Stimulated activated naive CD8-positive, alpha-beta T cell treated with anti-CD3 and anti-CD28 coated beads, Interleukin-15, Interleukin-2, amounts not matched to agents 100 U/mL and 50 U/mL, for 24 hours (primary cell): ENCODE data around the gene NOTCH2NLA.
"Not testable (repeated sequence)": the region's sequence is repeated elsewhere in the genome, so short reads cannot be mapped to it uniquely, and the experiment has no call there.

Experiments used
- ATAC-seq: fragments of 150-1000 bp; cut with Tn5 transposase; one replicate; pipeline ENCODE4 v1.10.0; 2021
- DNase-seq: peaks from one replicate; pipeline ENCODE4 v3.0.0; 2021

Gene NOTCH2NLA

GRCh38 chr1:146228710-146229477 lies at the start of gene NOTCH2NLA:
NOTCH2NLA (minus strand) TSS chr1:146229021; CDS start chr1:146189337, 39,684 bp downstream.
- ATAC-seq (peak; percentile 59), DNase-seq (peak; percentile 21)

GRCh38 chr1:146278346-146278745 lies 49.5 kb upstream of the NOTCH2NLA start:
- not testable (repeated sequence) for DNase-seq, ATAC-seq

DNA sequence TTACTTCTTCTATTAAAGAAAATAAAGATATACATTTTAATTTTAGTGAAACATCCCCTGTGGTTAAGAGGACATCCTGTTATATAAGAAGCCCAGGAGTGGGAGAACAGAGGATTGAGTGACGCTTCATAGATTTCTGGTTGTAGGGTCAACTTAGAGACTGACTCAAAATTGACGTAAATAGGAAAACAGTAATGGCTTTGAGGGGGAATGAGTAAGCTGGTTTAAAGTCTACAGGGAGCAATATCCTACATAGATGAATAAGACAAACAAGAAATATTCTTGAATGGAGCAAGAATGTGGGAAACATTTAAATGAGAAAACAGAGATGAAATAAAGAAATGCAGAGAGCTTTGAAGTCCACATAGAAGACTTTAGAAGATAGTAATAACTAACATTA lies 48.3 kb upstream of the NOTCH2NLA start:
- not testable (repeated sequence) for ATAC-seq, DNase-seq

DNA sequence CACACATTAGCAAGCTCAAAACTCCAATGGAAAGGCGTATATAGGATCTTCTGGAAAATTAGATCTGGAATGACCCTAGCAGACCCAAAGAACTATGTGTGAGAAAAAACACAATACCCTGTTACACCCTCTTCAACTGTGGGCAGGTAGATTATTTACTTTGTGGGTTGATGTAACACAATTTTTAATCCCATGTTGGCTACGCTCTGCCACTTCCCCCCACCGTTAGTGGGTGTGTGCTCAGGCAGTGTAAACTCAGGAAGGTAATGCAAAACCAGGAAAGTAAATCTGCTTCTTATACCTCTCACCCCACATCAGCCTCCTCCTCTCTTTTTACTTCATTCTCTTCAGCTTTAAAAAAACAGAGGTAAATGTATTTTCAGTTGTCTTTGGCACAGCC lies 45.3 kb upstream of the NOTCH2NLA start:
- ATAC-seq, DNase-seq: not testable (repeated sequence)

- not testable (repeated sequence) for DNase-seq, ATAC-seq
These were observed 44.4 kb upstream of the NOTCH2NLA start for GRCh38 chr1:146273194-146273593.

GRCh38 chr1:146272734-146273133 lies 43.9 kb upstream of the NOTCH2NLA start:
- ATAC-seq, DNase-seq: not testable (repeated sequence)

DNA sequence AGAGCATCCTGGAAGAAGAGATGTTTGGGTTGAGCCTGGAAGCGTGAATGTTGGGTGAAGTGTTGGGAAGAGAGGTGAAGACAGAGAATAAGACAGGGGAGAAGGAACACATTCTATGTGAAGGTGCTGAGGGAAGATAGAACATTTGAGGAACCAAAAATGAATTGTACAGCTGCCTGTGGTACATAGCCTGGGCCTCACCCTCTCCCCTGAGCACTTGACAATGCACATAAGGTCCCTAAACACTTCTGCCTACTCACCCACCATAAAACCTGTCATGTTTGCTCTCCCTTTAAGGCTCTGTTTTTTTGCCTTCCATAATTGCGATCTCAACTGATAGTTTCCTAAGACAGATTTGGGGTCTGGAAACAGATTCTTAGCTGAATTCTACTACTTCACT lies 43.2 kb upstream of the NOTCH2NLA start:
- DNase-seq, ATAC-seq: not testable (repeated sequence)

DNA sequence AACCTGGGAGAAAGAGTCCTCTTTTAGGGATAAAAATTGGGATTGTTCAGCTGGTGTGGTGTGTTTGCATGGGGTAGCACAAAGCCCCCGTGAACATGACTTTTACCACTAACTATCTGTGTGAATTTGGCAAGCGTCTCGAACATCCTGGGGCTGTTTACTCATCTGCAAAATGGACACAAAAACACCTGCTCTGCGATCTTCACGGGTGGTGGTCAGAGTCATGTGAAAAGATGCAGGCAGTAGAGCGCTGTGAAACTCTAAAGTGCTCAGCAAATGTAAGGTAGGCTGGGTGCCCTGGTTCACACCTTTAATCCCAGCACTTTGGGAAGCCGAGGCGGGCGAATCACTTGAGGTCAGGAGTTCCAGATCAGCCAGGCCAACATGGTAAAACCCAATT lies 41.3 kb upstream of the NOTCH2NLA start:
- ATAC-seq, DNase-seq: not testable (repeated sequence)

DNA sequence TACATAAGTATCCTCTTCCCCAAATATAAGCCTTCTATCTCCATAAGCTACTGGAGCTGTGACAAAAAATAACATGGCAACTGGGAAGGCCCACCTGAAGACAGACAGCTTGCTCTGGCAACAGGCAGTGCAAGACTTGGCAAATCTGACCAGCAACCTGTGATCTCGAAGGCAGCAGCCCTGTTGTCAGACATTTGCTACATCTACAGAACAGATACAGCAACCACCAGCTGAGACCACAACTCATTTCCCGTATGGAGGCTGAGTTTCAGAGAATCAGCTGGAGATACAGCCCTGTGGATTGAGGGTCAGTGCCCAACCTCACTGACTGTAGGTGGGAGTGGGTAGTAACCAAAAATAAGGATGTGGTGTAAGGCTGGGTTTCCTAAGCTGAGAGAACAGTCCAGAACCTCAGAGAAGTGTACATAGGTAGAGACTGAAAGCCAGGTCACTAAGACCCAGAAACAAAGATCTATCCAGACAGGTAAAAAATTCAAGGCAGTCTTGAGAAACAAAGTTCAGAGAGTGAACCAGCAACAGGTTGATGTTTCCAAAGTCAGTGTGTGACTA lies 37.4 kb upstream of the NOTCH2NLA start:
- peak; percentile 2 for DNase-seq
- ATAC-seq, result peak; percentile 28

- not testable (repeated sequence) for ATAC-seq, DNase-seq
These were observed 35.9 kb upstream of the NOTCH2NLA start for GRCh38 chr1:146264761-146265160.

- not testable (repeated sequence) for DNase-seq
- ATAC-seq, result peak; percentile 43
These were observed 31.3 kb upstream of the NOTCH2NLA start for GRCh38 chr1:146260006-146260730.

- not testable (repeated sequence) for DNase-seq, ATAC-seq
These were observed 29.3 kb upstream of the NOTCH2NLA start for GRCh38 chr1:146257992-146258552.

DNA sequence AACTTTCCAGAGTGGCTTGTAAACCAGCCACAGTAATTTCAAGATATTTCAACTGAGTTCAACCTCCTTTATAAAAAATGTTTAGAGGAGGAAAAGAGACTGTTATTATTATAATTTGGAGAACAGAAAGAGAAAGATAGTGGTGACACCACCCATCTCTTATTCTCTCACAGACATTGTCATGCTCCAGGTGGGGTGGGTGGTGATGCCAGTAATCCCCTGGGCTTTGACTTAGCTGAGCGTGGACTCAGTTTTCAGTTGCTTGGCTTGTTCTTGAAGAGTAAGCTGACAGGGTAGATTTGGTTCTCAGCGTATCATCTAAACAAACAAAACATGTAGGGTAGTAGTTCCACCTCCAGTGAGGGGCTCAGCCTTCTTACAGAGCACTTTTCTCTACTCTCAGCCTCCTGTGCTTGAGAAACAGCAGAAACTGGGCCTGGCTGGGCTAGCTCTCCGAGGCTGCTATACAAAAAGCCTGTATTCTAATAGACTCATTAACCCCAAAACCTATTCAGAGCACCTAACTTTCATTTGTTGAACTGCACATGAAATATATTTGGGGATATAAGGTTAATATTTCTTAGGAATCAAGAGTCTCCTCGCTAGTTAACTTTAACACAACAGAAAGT lies 25.9 kb upstream of the NOTCH2NLA start:
- DNase-seq, result peak; percentile 4
- not testable (repeated sequence) for ATAC-seq

GRCh38 chr1:146253249-146253855 lies 24.5 kb upstream of the NOTCH2NLA start:
- DNase-seq, ATAC-seq: not testable (repeated sequence)

- not testable (repeated sequence) for DNase-seq, ATAC-seq
These were observed 22.7 kb upstream of the NOTCH2NLA start for GRCh38 chr1:146251523-146251922.

GRCh38 chr1:146248643-146249042 lies 19.8 kb upstream of the NOTCH2NLA start:
- peak; percentile 98 for ATAC-seq
- DNase-seq, result not testable (repeated sequence)

GRCh38 chr1:146236626-146237025 lies 7.8 kb upstream of the NOTCH2NLA start:
- not testable (repeated sequence) for DNase-seq, ATAC-seq

GRCh38 chr1:146236026-146236601 lies 7.3 kb upstream of the NOTCH2NLA start:
- not testable (repeated sequence) for ATAC-seq

DNA sequence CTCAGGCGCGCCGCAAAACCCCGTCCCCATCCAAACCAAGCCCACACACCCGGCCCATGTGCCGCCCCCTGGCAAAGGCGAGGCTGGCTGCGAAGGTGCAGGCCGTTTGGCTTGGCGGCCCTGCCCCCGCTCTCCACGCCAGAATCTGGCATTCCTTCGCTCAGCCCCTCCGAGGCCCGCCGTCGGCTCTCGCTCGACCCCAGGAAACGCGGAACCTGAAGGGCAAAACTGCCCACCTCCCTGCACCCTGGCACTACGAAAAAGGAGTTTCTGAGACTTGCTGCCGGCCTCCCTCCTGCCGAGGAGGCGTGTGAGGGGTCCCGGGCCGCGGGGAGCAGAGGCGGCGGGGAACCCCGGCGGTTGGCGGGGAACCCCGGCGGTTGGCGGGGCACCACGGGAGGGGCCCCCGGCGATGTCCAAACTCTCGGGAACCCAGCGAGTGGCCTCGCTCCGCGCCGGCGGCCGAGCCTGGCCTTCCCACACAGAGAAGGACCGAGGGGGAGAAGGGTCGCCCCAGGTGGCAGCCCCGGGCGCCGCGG lies 608 bp downstream of the NOTCH2NLA start:
- peak; percentile 23 for ATAC-seq
- peak; percentile 9 for DNase-seq

More at GRCh38 chr1:146236026-146236601, 7.3 kb upstream of the NOTCH2NLA start:
- not testable (repeated sequence) for DNase-seq

GRCh38 chr1:146174531-146174930 lies 54.3 kb downstream of the NOTCH2NLA start:
- DNase-seq, ATAC-seq: not testable (repeated sequence)
